Thyroid gland (tissue), 4 donors: ENCODE data around the gene FAM168B. TPM values are rescaled to one million over a fixed set of nuclear protein-coding genes. Genes with fewer than 3 reads are reported as not detected.

Source experiments
- DNase-seq, 2 donors: peaks; one replicate each; pipeline ENCODE4 v3.0.0-alpha.2; 2019
- H3K27ac ChIP-seq, 3 donors: fragments of 200-600 bp; sonication (generic); 1 replicate in 2 of 3; 2 replicates in 1 of 3; pipeline ENCODE4 v1.5.1; 2016 to 2019; ENCODE audit warnings: mild to moderate bottlenecking in 1 of 3, moderate library complexity in 1 of 3
- H3K27me3 ChIP-seq: fragments of 200-600 bp; sonication (generic); one replicate; pipeline ENCODE4 v1.5.1; 2019
- H3K36me3 ChIP-seq, 2 donors: fragments of 200-600 bp; sonication (generic); one replicate each; pipeline ENCODE4 v1.5.1; 2016 to 2019
- H3K4me1 ChIP-seq, 2 donors: fragments of 200-600 bp; sonication (generic); one replicate each; pipeline ENCODE4 v1.5.1; 2017 to 2019
- H3K4me3 ChIP-seq, 3 donors: fragments of 200-600 bp; sonication (generic); replicated peaks in 1 of 3; 1 replicate in 2 of 3; 2 replicates in 1 of 3; pipeline ENCODE4 v1.5.1; 2016; ENCODE audit warnings: mild to moderate bottlenecking in 1 of 3
- H3K9me3 ChIP-seq: fragments of 200-600 bp; sonication (generic); one replicate; pipeline ENCODE4 v1.5.1; 2017
- CTCF ChIP-seq, 6 experiments: fragments of 200-600 bp in 3 of 6; fragments of 450-650 bp in 3 of 6; sonication (generic) in 3 of 6; IDR thresholded peaks; one replicate each; pipeline ENCODE4 v1.5.1; 2016 to 2019; ENCODE audit warnings: antibody characterized with exemption in 6 of 6, mild to moderate bottlenecking in 2 of 6, inconsistent platforms in 1 of 6, moderate library complexity in 1 of 6
- POLR2A ChIP-seq, 2 donors: fragments of 450-650 bp; IDR thresholded peaks; one replicate each; pipeline ENCODE4 v1.6.1; 2017; ENCODE audit warnings: antibody characterized with exemption in 2 of 2, mild to moderate bottlenecking in 2 of 2, moderate library complexity in 1 of 2
- WGBS, 2 donors: methylation state at CpG; one replicate each; pipeline ENCODE4 v1.1.5; 2017; 5-methylcytosine and 5-hydroxymethylcytosine counted together
- intact Hi-C: fragments of 100-400 bp; cut with DNase I; formaldehyde crosslinking; loops from one replicate; pipeline ENCODE4 v1.15.1; 2023
- total RNA-seq, 4 donors: library from RNA; depleted of rRNA; stranded (reverse); fragments of >200 nt; gene quantifications; one replicate each; pipeline ENCODE4 v1.2.3, GENCODE V29; 2016

Gene FAM168B
- total RNA-seq, 4 donors from 2014 or later, result 110 to 156 (median 146) TPM

- H3K36me3 ChIP-seq, result no peaks in the 10 kb centered on the region
- DNase-seq, result no peak
- intact Hi-C loops, result no loop called here
- no peak overlapping the region for H3K4me3 ChIP-seq
- TF ChIP-seq POLR2A (IDR thresholded peaks at IDR 0.05) (no peak), CTCF (IDR thresholded peaks at IDR 0.05) (no peak)
- H3K4me1 ChIP-seq, result peaks cover 8 to 23% of the 10 kb centered on the region in 2 donors
- H3K27ac ChIP-seq, result no peak overlapping the region
- no peaks in the 10 kb centered on the region for H3K27me3 ChIP-seq
- H3K9me3 ChIP-seq, result no peaks in the 10 kb centered on the region
- WGBS, 2 donors, result 74 to 80% methylated on average over 8 to 9 of the region's 9 CpGs
These were observed 61.8 kb downstream of the FAM168B start for GRCh38 chr2:131031431-131031841.

DNA sequence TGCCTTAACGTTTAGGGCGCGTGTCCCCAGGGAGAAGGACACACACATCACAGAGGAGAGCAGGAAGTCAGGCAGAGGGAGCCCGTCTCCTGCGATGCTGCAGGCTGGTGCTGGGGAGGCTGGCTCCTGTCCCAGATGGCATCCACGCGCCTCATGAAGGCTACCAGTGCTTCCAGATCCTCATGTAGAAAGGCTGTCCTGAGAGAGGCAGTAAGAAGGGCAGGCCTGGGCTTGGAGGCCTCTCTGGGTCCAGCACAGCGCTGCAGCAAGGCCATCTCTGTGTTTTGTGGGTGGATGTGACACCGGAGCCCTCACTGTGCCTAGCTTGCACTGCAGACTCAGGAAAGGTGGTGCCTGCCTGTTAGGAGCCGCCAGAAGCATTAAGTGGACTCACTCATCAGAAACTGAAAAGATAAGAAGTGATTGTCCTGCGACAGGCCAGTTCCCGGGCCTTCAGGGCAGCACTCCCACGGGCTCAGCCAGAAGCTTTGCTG, 62.7 kb downstream of the FAM168B start:
- no peak for DNase-seq
- Histone ChIP-seq H3K4me3 (no peak overlapping the region), H3K36me3 (no peaks in the 10 kb centered on the region), H3K9me3 (no peaks in the 10 kb centered on the region), H3K27me3 (no peaks in the 10 kb centered on the region), H3K27ac (no peak overlapping the region), H3K4me1 (peaks cover 8 to 14% of the 10 kb centered on the region in 2 donors)
- TF ChIP-seq CTCF (IDR thresholded peaks at IDR 0.05) (no peak), POLR2A (IDR thresholded peaks at IDR 0.05) (no peak)
- 75% methylated on average over 12 to 13 of the region's 13 CpGs for WGBS, 2 donors
- intact Hi-C loops, result no loop called here

- H3K4me3 ChIP-seq, result no peak overlapping the region
- TF ChIP-seq CTCF (IDR thresholded peaks at IDR 0.05), result no peak
- TF ChIP-seq POLR2A (IDR thresholded peaks at IDR 0.05), result no peak
- no peak for DNase-seq
These were observed 63.4 kb downstream of the FAM168B start for GRCh38 chr2:131029812-131030211.

DNA sequence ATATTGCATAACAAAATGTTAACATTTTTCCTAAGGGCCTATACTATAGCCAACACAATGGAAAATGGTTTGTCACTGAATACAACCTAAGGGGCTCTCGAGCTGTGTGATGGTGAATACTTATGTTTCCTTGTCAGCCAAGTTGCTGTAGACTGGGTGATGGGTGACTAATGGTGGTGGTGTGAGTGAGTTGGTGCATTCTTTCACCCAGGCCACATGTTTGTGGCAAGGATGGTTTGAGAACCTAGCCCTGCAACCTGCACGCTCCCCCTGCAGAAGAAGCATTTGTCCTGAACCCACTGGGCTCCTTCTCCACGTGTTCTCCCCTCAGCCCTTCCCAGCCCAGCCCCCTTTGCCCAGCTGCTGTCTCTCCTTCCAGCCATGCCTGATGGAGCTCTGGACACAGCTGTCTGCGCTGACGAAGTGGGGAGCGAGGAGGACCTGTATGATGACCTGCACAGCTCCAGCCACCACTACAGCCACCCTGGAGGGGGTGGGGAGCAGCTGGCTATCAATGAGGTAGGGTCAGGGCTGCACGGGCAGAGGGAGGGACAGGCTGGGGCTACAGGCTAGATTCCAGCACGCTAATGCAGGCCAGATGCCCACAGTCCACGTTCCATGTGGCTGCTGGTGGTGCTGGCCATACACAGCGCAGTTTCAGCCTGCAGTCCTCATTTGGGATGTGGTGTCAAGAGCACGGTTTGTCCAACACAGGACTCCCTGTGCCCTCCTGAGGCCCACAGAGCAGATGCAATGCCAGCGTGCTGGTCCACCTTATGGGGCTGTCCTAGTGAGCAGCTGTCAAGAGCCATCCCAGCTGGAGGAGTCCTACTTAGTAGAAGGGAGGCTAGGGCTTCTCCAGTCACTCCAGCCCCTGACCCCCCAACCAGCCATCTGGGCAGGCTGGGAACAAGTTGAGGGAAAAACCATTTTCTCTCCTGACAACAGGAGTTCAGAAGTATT, 65.4 kb downstream of the FAM168B start:
- no peak for DNase-seq
- H3K4me3 ChIP-seq, result no peak overlapping the region
- H3K27me3 ChIP-seq, result no peaks in the 10 kb centered on the region
- H3K27ac ChIP-seq, result no peak overlapping the region
- H3K4me1 ChIP-seq, result no peaks in the 10 kb centered on the region
- intact Hi-C loops, result no loop called here
- no peak for TF ChIP-seq POLR2A (IDR thresholded peaks at IDR 0.05)
- no peak for TF ChIP-seq CTCF (IDR thresholded peaks at IDR 0.05)
- no peaks in the 10 kb centered on the region for H3K36me3 ChIP-seq
- WGBS, 2 donors, result 84 to 91% methylated on average over 8 to 12 of the region's 12 CpGs
- no peaks in the 10 kb centered on the region for H3K9me3 ChIP-seq

More at GRCh38 chr2:131029812-131030211, 63.4 kb downstream of the FAM168B start:
- no peaks in the 10 kb centered on the region for H3K9me3 ChIP-seq
- 71 to 90% methylated on average over 5 to 8 of the region's 8 CpGs for WGBS, 2 donors
- H3K27ac ChIP-seq, result no peak overlapping the region
- H3K36me3 ChIP-seq, result no peaks in the 10 kb centered on the region
- no peaks in the 10 kb centered on the region for H3K27me3 ChIP-seq
- intact Hi-C loops, result no loop called here
- peaks cover 8 to 9% of the 10 kb centered on the region in 2 donors for H3K4me1 ChIP-seq

- intact Hi-C loops, result no loop called here
- H3K27me3 ChIP-seq, result no peaks in the 10 kb centered on the region
- 56 to 62% methylated on average over 5 of the region's 5 CpGs for WGBS, 2 donors
- H3K4me1 ChIP-seq, result no peaks in the 10 kb centered on the region
- DNase-seq, result no peak
- no peak overlapping the region for H3K27ac ChIP-seq
- H3K9me3 ChIP-seq, result no peaks in the 10 kb centered on the region
- no peaks in the 10 kb centered on the region for H3K36me3 ChIP-seq
- no peak overlapping the region for H3K4me3 ChIP-seq
- no peak for TF ChIP-seq CTCF (IDR thresholded peaks at IDR 0.05)
- TF ChIP-seq POLR2A (IDR thresholded peaks at IDR 0.05), result no peak
These were observed 66.3 kb downstream of the FAM168B start for GRCh38 chr2:131026919-131027318.
